ENCODE measurements around the gene ARGLU1. TPM values are rescaled to one million over a fixed set of nuclear protein-coding genes. Genes with fewer than 3 reads are reported as not detected.

ARGLU1 gene
- total RNA-seq, 4 donors from 2014 or later = 70.8 to 154 (median 122) TPM

Other genes starting within 250 kb of the ARGLU1 start
- 10 to 100 TPM; 11.9 to 50.4 (median 37.4) TPM for gene EFNB2, start 32.5 kb downstream of the ARGLU1 start, total RNA-seq

Measured in omental fat pad (tissue), 4 donors.